GM18873 (cell line): ENCODE results near the gene CDH8.

ENCODE experiments used
- ATAC-seq: cut with Tn5 transposase; IDR thresholded peaks from one replicate; pipeline ENCODE4 v1.9.1; 2021; ENCODE audit warnings: mild to moderate bottlenecking, moderate library complexity, moderate number of reproducible peaks; ENCODE audit not compliant: unreplicated experiment, low FRiP score

The CDH8 gene

DNA sequence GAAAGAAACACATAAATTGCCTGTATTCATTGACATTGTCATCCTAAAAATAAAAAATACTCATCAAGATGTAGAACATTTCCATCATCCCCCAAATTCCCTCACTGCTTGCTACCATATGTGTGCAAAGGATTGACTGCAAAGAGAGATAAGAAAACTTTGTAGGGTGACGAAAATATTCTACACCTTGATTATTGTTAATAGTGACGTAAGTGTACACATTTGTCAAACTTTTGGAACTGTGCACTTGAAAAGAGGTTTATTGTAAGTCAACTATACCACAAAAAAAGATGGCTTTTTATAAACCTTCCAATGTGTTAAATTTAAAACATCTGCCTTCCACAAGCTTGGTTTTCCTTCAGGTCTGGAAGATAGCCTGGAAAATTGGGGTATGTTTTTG is 359.5 kb downstream of the CDH8 start:
- ATAC-seq, result no peak

DNA sequence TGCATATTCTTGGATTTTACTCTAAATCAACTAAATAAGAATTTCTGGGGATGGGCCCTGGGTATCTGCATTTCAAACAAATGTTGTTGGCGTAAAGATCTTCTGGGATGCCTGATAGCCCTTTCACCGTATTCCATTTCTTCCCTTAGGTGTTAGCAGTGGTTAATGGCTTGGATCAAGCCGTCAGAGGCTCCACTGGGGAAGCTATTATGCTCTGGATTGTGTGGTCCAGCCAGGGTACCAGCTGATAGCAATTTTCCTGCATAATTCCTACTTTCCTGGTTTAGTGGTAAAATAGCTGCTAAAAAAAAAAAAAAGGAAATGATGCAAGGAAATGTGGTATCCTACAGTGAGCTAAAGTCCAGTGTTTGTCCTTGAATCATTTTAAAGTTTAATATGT is 365.1 kb downstream of the CDH8 start:
- ATAC-seq, result no peak

DNA sequence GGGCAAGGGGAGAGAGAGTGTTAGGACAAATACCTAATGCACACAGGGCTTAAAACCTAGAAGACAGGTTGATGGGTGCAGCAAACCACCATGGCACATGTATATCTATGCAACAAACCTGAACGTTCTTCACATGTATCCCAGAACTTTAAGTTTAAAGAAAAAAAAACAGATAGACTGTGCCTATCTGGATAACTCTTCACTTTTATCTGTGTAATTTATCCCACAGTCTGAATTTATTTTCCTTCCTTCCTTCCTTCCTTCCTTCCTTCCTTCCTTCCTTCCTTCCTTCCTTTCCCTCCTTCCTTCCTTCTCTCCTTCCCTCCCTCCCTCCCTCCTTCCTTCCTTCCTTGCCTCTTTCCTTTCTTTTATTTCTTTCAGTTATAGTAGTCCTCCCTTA is 370.7 kb downstream of the CDH8 start:
- no peak for ATAC-seq

GRCh38 chr16:61659936-61660335 is 376.3 kb downstream of the CDH8 start:
- no peak for ATAC-seq

- no peak for ATAC-seq
Observed at GRCh38 chr16:61654962-61655361, 381.3 kb downstream of the CDH8 start.

- ATAC-seq, result no peak
Observed at GRCh38 chr16:61653544-61653943, 382.7 kb downstream of the CDH8 start.

DNA sequence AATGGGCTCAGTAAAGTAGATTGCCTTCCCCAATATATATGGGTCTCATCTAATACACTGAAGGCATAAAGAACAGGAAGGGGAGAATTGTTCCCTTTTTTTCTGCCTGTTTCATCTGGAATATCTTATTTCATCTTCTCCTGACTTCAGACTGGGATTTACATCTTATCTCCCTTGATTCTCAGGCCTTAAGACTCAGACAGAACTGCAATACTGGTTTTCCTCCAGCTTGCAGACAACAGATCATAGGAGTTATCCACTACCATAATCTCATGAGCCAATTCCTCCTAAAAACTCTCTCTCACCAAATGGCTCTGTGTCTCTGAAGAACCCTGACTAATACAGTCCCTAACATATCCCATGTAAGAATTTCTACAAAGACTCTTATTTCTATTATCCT is 390.7 kb downstream of the CDH8 start:
- ATAC-seq, result no peak

DNA sequence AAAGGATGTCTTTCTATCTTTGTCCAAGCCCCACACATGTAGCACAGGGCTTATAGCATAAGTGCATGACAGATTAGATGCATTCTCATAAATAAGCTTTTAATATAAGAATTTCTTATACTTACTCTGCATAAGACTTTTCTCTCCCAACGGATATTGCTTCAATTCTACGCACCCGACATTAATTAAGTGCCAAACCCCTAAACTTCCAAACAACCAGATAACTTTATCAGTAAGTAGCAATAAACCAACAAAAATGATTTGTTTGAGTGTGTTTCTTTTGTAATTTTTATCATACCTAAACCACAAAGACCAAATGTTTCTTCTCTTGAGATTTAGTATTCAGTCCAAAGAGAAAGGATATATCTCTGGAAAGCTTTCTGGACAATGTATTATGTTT is 391.5 kb downstream of the CDH8 start:
- ATAC-seq, result no peak

DNA sequence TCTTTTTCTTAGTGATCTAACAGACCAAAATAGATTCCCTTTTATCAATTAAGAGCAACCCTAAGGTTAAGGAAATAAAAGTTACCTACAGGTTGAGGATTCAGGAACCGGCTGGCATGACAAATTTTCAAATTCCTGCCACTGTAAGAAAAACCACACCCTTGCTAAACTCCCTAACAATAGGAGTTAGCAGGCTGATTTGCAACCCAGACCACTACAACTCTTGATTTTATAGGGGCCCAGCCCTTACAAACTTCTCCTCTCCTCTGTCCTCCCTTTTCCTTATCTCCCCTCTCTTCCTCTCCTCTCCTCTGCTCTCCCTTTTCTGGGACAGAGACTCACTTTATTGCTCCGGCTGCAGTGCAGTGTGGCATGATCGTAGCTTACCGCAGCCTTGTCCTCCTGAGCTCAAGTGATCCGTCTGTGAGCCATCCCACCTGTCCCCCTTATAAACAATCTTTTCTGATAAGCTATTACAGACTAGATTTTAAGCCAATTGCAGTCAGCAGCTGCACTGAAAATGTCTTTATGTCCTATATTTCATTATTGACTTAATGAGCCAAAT is 418.9 kb downstream of the CDH8 start:
- no peak for ATAC-seq

DNA sequence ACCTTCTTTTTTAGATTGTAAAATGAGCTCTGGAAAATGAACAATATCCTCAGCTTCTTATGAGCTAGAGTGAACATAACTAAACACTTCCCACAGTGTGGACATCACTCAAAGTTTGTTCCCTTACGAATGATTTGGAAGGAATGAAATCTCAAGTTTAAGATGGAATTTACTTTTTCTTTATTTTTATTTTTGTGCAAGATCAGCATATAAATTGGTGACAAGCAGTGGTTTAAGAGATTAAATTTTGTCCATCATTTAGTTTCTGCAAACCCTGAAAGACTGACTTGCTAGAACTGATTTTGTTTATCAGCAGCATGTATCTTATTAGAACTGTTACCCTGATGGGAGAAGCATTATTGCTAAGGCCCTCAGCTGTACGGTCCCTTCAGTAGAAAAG is 420.1 kb downstream of the CDH8 start:
- no peak for ATAC-seq

- ATAC-seq, result no peak
Observed at GRCh38 chr16:61611847-61612491, 424.3 kb downstream of the CDH8 start.

DNA sequence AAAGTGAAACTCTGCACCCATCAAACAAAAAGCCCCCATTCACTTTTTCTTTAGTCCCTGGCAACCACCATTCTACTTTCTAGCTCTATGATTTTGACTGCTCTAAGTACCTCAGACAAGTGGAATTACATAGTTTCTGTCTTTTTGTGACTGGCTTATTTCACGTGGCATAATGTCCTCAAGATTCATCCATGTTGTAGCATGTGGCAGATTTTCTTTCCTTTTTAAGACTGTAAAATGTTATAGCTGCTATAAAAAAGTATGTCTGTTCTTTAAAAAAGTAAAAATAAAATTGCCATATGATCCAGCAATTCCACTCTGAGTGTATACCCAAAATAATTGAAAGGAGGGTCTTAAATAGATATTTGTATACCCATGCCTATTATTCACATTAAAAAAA is 429.7 kb downstream of the CDH8 start:
- ATAC-seq, result no peak
